PC-9 (cell line): Measurements from ENCODE around the gene DLG2. TPM values are rescaled to one million over a fixed set of nuclear protein-coding genes. Genes with fewer than 3 reads are reported as not detected.

ENCODE experiments used
- BruUV-seq: library from RNA; stranded (reverse); fragments of 400-500 nt; replicated peaks from 2 replicates; lab custom pipeline; 2021; lab: Mats Ljungman, UMichigan
- CTCF ChIA-PET: fragments of 300-600 bp; sonication (Branson Sonifier 250); formaldehyde crosslinking; loops from one replicate; lab custom pipeline; 2022; ENCODE audit warnings: antibody characterized with exemption; lab: Charles Lee
- POLR2A ChIA-PET: fragments of 300-600 bp; sonication (Branson Sonifier 250); formaldehyde crosslinking; loops from one replicate; lab custom pipeline; 2022; ENCODE audit warnings: antibody characterized with exemption; ENCODE audit not compliant: unreplicated experiment; lab: Charles Lee
- DNase-seq, 2 experiments: peaks; one replicate each; pipeline versions ENCODE4 v3.0.0 to v3.0.0-alpha.2; 2015 to 2022; ENCODE audit warnings: mixed read lengths in 1 of 2
- H2AFZ ChIP-seq: fragments of 200-600 bp; sonication (generic); 2 replicates; pipeline ENCODE4 v1.8.1; 2017; ENCODE audit warnings: antibody characterized with exemption
- H3F3A ChIP-seq: fragments of 200-600 bp; sonication (generic); 2 replicates; pipeline ENCODE4 v1.8.1; 2017; ENCODE audit warnings: antibody characterized with exemption, mild to moderate bottlenecking, low read depth; ENCODE audit not compliant: insufficient read depth
- H3K27ac ChIP-seq: fragments of 200-600 bp; sonication (generic); 2 replicates; pipeline ENCODE4 v1.6.1; 2016; ENCODE audit warnings: mixed run types
- H3K27me3 ChIP-seq: fragments of 200-600 bp; sonication (generic); 2 replicates; pipeline ENCODE4 v1.6.1; 2016; ENCODE audit warnings: low read depth, mixed run types; ENCODE audit not compliant: insufficient read depth
- H3K36me3 ChIP-seq: fragments of 200-600 bp; sonication (generic); 2 replicates; pipeline ENCODE4 v1.6.1; 2016; ENCODE audit warnings: low read depth, mixed run types
- H3K4me1 ChIP-seq: fragments of 200-600 bp; sonication (generic); replicated peaks from 2 replicates; pipeline ENCODE4 v1.6.1; 2016; ENCODE audit warnings: mixed run types; ENCODE audit not compliant: insufficient read depth
- H3K4me2 ChIP-seq: fragments of 200-600 bp; sonication (generic); 2 replicates; pipeline ENCODE4 v1.6.1; 2017; ENCODE audit warnings: mixed run types
- H3K4me3 ChIP-seq: fragments of 200-600 bp; sonication (generic); 2 replicates; pipeline ENCODE4 v1.6.1; 2016; ENCODE audit warnings: mixed run types
- H3K79me2 ChIP-seq: fragments of 200-600 bp; sonication (generic); 2 replicates; pipeline ENCODE4 v1.6.1; 2017; ENCODE audit warnings: low read depth, mixed run types
- H3K9me2 ChIP-seq: fragments of 200-600 bp; sonication (generic); 2 replicates; pipeline ENCODE4 v1.8.1; 2017; ENCODE audit warnings: mild to moderate bottlenecking; ENCODE audit not compliant: insufficient read depth
- H3K9me3 ChIP-seq: fragments of 200-600 bp; sonication (generic); 2 replicates; pipeline ENCODE4 v1.8.1; 2016; ENCODE audit warnings: low read depth; ENCODE audit not compliant: insufficient read depth
- H4K20me1 ChIP-seq: fragments of 200-600 bp; sonication (generic); 2 replicates; pipeline ENCODE4 v1.8.1; 2017; ENCODE audit not compliant: insufficient read depth
- CTCF ChIP-seq: fragments of 200-600 bp; sonication (generic); conservative IDR thresholded peaks from 2 replicates; pipeline ENCODE4 v1.6.1; 2017; ENCODE audit warnings: mixed run types, antibody characterized with exemption, mild to moderate bottlenecking, moderate library complexity
- EZH2 ChIP-seq: fragments of 200-600 bp; sonication (generic); IDR thresholded peaks from 2 replicates; pipeline ENCODE4 v1.8.0; 2017; ENCODE audit warnings: antibody characterized with exemption, low read depth
- intact Hi-C: fragments of 100-400 bp; cut with micrococcal nuclease; formaldehyde crosslinking; loops from one replicate; pipeline ENCODE4 v1.10.0; 2022; ENCODE audit not compliant: unreplicated experiment
- total RNA-seq: library from RNA; stranded (reverse); gene quantifications from 2 replicates; pipeline ENCODE4 v1.2.3, GENCODE V29; 2021

Gene DLG2
- total RNA-seq, 1 experiment from 2014 or later, result 6.4 TPM

GRCh38 chr11:84034484-84034883 is 1592.7 kb downstream of the DLG2 start:
- Histone ChIP-seq H3K27me3 (no peaks in the 10 kb centered on the region), H3F3A (no peaks in the 10 kb centered on the region), H3K36me3 (no peaks in the 10 kb centered on the region), H3K79me2 (no peaks in the 10 kb centered on the region), H3K4me1 (no peaks in the 10 kb centered on the region), H3K4me3 (no peak overlapping the region), H3K9me3 (no peaks in the 10 kb centered on the region), H3K9me2 (no peaks in the 10 kb centered on the region), H3K4me2 (no peak overlapping the region), H4K20me1 (no peaks in the 10 kb centered on the region), H2AFZ (no peak overlapping the region), H3K27ac (no peak overlapping the region)
- BruUV-seq, result no TSS peak
- no peak for DNase-seq
- ChIA-PET POLR2A (no interaction called here), CTCF (no interaction called here)
- intact Hi-C loops, result no loop called here
- TF ChIP-seq CTCF (no peak), EZH2 (no peak)

- intact Hi-C loops, result no loop called here
- H3K9me3 ChIP-seq, result no peaks in the 10 kb centered on the region
- ChIA-PET CTCF (no interaction called here), POLR2A (no interaction called here)
- no peaks in the 10 kb centered on the region for H4K20me1 ChIP-seq
- H3K79me2 ChIP-seq, result no peaks in the 10 kb centered on the region
- no peaks in the 10 kb centered on the region for H3F3A ChIP-seq
- no peak for DNase-seq
- H3K36me3 ChIP-seq, result no peaks in the 10 kb centered on the region
- H3K9me2 ChIP-seq, result no peaks in the 10 kb centered on the region
- H3K4me1 ChIP-seq, result no peaks in the 10 kb centered on the region
- TF ChIP-seq EZH2 (no peak), CTCF (no peak)
- no peak overlapping the region for H3K27ac ChIP-seq
- BruUV-seq, result no TSS peak
- H3K4me3 ChIP-seq, result no peak overlapping the region
- no peaks in the 10 kb centered on the region for H3K27me3 ChIP-seq
- no peak overlapping the region for H2AFZ ChIP-seq
- no peak overlapping the region for H3K4me2 ChIP-seq
Observed at GRCh38 chr11:84024266-84024665, 1602.9 kb downstream of the DLG2 start.

- Histone ChIP-seq H2AFZ (no peak overlapping the region), H3K27me3 (no peaks in the 10 kb centered on the region), H3K9me3 (no peaks in the 10 kb centered on the region), H3K79me2 (no peaks in the 10 kb centered on the region), H4K20me1 (no peaks in the 10 kb centered on the region), H3F3A (no peaks in the 10 kb centered on the region), H3K36me3 (no peaks in the 10 kb centered on the region), H3K4me1 (no peaks in the 10 kb centered on the region), H3K27ac (no peak overlapping the region), H3K4me2 (no peak overlapping the region), H3K9me2 (no peaks in the 10 kb centered on the region), H3K4me3 (no peak overlapping the region)
- ChIA-PET CTCF (no interaction called here), POLR2A (no interaction called here)
- TF ChIP-seq EZH2, result no peak
- TF ChIP-seq CTCF, result no peak
- no peak for DNase-seq
- BruUV-seq, result no TSS peak
- intact Hi-C loops, result no loop called here
Observed at GRCh38 chr11:84022695-84023094, 1604.4 kb downstream of the DLG2 start.
